Measurements from ENCODE around the gene CPVL. TPM values are rescaled to one million over a fixed set of nuclear protein-coding genes. Genes with fewer than 3 reads are reported as not detected.

CPVL gene
- total RNA-seq, 3 donors from 2014 or later (not counting 1 experiment from before 2014, with no cell fraction given): 4.9 to 11.6 (median 9.8) TPM

DNA sequence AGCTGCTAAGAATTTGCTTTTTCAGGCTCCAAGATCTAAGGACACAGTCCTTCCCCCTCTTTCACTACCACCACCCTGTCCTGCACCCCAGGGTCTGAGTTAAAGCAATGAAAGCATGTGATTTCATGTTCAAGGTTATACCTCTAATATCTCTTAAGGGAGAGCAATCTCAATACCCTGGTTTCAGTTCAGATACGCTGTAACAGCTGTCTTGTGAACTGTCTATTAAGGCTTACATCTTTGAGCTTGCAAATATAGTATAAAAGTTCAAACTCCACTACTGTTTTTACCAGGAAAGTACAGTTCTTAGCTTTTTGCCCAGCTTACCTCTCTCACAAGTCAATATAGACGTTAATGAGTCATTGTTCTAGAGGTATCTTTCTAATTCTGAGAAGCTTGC lies 2.6 kb downstream of the CPVL start:
- H3K27ac ChIP-seq (ENCODE audit: low read length): no peak overlapping the region

DNA sequence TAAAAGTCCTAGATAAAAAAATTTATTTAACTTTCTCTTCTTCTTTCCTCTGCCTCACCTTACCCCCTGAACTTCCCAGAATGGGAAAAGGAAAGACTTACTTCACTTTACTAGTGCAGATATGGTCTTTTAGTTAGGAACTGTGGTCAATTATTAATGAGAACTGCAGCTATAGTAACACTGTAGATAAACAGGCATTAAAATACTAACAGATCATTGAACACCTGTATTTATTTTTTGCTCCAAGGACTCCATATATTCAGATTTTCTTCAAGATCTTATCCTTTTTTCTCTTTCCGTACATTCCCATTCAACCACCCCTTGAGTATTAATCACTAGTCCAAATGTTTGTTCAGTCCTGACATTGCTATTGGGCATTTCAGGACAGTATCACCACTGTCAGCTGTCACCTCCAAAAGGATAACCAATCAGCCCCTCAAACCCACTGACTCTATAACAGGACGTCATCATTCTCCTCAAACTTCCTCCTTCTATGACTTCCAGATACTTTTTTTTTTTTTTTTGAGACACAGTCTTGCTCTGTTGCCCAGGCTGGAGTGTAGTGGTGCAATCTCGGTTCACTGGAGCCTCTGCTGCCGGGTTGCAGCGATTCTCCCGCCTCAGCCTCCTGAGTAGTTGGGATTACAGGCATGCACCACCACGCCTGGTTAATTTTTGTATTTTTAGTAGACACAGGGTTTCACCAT lies 4.2 kb downstream of the CPVL start:
- Histone ChIP-seq H3K27me3 (ENCODE audit: control insufficient read depth, insufficient read depth, low read length) (peaks cover 27% of the 10 kb centered on the region), H3K9me3 (ENCODE audit: control insufficient read depth, insufficient read depth, low read length) (no peaks in the 10 kb centered on the region), H3K4me3 (ENCODE audit: low read length) (no peak overlapping the region), H3K4me1 (ENCODE audit: control insufficient read depth, insufficient read depth, low read length) (peaks cover 9% of the 10 kb centered on the region), H3K27ac (ENCODE audit: low read length) (no peak overlapping the region), H3K36me3 (ENCODE audit: control insufficient read depth, insufficient read depth, low read length) (no peaks in the 10 kb centered on the region)
- ATAC-seq: no peak
- DNase-seq: no peak
- no peak overlapping the region for H3K4me3 Mint-ChIP-seq
- intact Hi-C loops (cut with micrococcal nuclease): no loop called here
- peaks cover 0 to 7% of the 10 kb centered on the region in 2 donors for H3K4me1 Mint-ChIP-seq
- H3K9me3 Mint-ChIP-seq: no peaks in the 10 kb centered on the region
- 77% methylated on average over 7 of the region's 7 CpGs for WGBS (ENCODE audit: insufficient coverage)
- TF ChIP-seq, protein P1, sequence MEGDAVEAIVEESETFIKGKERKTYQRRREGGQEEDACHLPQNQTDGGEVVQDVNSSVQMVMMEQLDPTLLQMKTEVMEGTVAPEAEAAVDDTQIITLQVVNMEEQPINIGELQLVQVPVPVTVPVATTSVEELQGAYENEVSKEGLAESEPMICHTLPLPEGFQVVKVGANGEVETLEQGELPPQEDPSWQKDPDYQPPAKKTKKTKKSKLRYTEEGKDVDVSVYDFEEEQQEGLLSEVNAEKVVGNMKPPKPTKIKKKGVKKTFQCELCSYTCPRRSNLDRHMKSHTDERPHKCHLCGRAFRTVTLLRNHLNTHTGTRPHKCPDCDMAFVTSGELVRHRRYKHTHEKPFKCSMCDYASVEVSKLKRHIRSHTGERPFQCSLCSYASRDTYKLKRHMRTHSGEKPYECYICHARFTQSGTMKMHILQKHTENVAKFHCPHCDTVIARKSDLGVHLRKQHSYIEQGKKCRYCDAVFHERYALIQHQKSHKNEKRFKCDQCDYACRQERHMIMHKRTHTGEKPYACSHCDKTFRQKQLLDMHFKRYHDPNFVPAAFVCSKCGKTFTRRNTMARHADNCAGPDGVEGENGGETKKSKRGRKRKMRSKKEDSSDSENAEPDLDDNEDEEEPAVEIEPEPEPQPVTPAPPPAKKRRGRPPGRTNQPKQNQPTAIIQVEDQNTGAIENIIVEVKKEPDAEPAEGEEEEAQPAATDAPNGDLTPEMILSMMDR (IDR thresholded peaks at IDR 0.05): no peak
- H3K36me3 Mint-ChIP-seq: no peaks in the 10 kb centered on the region
- no peak overlapping the region for H3K27ac Mint-ChIP-seq
- peaks cover 48 to 69% of the 10 kb centered on the region in 2 donors for H3K27me3 Mint-ChIP-seq (ENCODE audit: low read depth in 2 of 2)

More for the DNA sequence above, 2.6 kb downstream of the CPVL start:
- Mint-ChIP-seq H3K4me3 (no peak overlapping the region), H3K36me3 (no peaks in the 10 kb centered on the region), H3K27ac (no peak overlapping the region), H3K9me3 (no peaks in the 10 kb centered on the region), H3K27me3 (ENCODE audit: low read depth in 2 of 2) (peaks cover 46 to 71% of the 10 kb centered on the region in 2 donors), H3K4me1 (peaks cover 0 to 7% of the 10 kb centered on the region in 2 donors)
- peaks cover 9% of the 10 kb centered on the region for H3K4me1 ChIP-seq (ENCODE audit: control insufficient read depth, insufficient read depth, low read length)
- no peaks in the 10 kb centered on the region for H3K9me3 ChIP-seq (ENCODE audit: control insufficient read depth, insufficient read depth, low read length)
- WGBS (ENCODE audit: insufficient coverage): no CpG with 5 or more reads among the region's 2 CpGs
- intact Hi-C loops (cut with micrococcal nuclease): no loop called here
- H3K4me3 ChIP-seq (ENCODE audit: low read length): no peak overlapping the region
- DNase-seq (no peak), ATAC-seq (no peak)
- H3K27me3 ChIP-seq (ENCODE audit: control insufficient read depth, insufficient read depth, low read length): peaks cover 29% of the 10 kb centered on the region
- H3K36me3 ChIP-seq (ENCODE audit: control insufficient read depth, insufficient read depth, low read length): no peaks in the 10 kb centered on the region
- TF ChIP-seq, protein P1 (IDR thresholded peaks at IDR 0.05): no peak

DNA sequence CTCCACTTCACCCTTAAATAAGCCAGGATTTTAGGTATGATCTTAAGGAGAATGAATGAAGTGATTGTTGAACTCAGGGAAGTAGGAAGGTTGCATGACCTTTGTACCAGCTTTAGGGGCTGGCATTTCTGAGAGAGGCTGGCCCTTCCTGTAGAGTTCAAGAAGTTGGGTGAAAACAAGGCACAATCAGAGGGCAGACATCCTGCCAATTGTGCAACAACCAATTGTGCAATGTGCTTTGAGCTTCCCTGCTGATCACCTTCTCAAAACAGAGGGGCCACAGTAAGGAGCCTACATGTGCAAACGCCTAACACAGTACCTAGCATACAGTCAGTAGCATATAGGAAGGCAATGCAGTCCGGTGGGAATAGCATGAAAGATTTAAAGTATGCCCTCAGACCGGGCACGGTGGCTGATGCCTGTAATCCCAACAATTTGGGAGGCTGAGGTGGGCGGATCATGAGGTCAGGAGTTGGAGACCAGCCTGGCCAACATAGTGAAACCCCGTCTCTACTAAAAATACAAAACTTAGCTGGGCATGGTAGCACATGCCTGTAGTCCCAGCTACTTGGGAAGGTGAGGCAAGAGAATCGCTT lies 5.4 kb downstream of the CPVL start:
- no peak overlapping the region for H3K4me3 ChIP-seq (ENCODE audit: low read length)
- Mint-ChIP-seq H3K36me3 (no peaks in the 10 kb centered on the region), H3K27ac (no peak overlapping the region), H3K27me3 (ENCODE audit: low read depth in 2 of 2) (peaks cover 44 to 62% of the 10 kb centered on the region in 2 donors), H3K4me3 (no peak overlapping the region), H3K9me3 (no peaks in the 10 kb centered on the region), H3K4me1 (peaks cover 0 to 2% of the 10 kb centered on the region in 2 donors)
- H3K27me3 ChIP-seq (ENCODE audit: control insufficient read depth, insufficient read depth, low read length): peaks cover 15% of the 10 kb centered on the region
- H3K9me3 ChIP-seq (ENCODE audit: control insufficient read depth, insufficient read depth, low read length): no peaks in the 10 kb centered on the region
- H3K36me3 ChIP-seq (ENCODE audit: control insufficient read depth, insufficient read depth, low read length): no peaks in the 10 kb centered on the region
- peaks cover 2% of the 10 kb centered on the region for H3K4me1 ChIP-seq (ENCODE audit: control insufficient read depth, insufficient read depth, low read length)
- WGBS (ENCODE audit: insufficient coverage): 90% methylated on average over 7 of the region's 7 CpGs
- no peak overlapping the region for H3K27ac ChIP-seq (ENCODE audit: low read length)
- ATAC-seq (no peak), DNase-seq (no peak)
- intact Hi-C loops (cut with micrococcal nuclease): no loop called here
- TF ChIP-seq, protein P1 (IDR thresholded peaks at IDR 0.05): no peak

Data from natural killer cell (primary cell).